IPS-NIHi11 (cell line): Measurements from ENCODE around the gene HOXD12.

Experiments used
- DNase-seq: peaks from one replicate; pipeline ENCODE4 v3.0.0; 2012; ENCODE audit warnings: mixed read lengths, low spot score

Gene HOXD12

DNA sequence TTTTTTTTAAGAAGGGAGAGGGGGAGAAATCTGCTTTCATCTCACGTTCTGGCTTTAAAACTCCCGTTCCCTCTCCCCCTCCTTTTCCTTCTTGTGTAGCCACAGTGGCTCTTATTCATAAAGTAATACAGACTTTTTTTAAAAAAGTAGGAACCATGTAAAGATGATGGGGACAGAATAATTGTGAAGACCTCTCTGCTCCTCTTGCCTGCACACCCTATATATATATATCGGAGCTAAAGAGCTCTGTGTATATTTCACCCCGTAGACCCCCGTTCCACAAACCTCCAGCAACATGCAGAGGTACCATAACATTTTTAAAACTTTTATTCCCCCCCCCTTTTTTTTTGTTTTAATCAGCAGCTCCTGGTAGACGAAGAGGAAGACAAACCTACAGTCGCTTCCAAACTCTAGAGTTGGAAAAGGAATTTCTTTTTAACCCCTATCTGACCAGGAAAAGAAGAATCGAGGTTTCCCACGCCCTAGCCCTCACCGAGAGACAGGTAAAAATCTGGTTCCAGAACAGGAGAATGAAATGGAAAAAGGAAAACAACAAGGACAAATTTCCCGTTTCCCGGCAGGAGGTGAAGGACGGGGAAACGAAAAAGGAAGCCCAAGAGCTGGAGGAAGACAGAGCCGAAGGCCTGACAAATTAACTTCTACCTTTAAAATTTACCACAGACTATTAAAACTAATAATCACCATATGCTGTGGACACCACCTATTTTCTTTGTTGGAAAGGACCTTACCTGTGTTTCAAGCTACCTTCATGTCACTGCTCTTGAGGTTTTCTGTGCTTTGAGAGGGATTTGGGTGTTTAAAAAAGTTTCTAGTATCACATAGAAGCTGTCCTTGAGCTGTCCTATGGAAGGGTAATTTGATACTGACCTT lies 31.6 kb downstream of the HOXD12 start:
- DNase-seq, result no peak

DNA sequence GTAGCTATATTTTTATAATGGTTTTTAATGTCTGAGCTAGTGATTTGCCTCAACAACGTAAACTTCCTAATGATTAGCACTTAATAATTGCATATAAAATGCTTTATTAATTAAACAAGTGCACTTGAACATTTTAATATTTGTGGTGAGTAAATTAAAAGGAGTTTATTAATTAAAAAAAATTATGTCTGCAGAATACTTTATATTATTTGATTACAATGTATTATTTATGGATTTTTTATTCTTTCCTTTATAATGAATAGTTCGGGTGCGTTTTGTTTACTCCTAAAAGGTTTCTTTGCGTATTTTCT lies 32.2 kb downstream of the HOXD12 start:
- DNase-seq, result no peak

DNA sequence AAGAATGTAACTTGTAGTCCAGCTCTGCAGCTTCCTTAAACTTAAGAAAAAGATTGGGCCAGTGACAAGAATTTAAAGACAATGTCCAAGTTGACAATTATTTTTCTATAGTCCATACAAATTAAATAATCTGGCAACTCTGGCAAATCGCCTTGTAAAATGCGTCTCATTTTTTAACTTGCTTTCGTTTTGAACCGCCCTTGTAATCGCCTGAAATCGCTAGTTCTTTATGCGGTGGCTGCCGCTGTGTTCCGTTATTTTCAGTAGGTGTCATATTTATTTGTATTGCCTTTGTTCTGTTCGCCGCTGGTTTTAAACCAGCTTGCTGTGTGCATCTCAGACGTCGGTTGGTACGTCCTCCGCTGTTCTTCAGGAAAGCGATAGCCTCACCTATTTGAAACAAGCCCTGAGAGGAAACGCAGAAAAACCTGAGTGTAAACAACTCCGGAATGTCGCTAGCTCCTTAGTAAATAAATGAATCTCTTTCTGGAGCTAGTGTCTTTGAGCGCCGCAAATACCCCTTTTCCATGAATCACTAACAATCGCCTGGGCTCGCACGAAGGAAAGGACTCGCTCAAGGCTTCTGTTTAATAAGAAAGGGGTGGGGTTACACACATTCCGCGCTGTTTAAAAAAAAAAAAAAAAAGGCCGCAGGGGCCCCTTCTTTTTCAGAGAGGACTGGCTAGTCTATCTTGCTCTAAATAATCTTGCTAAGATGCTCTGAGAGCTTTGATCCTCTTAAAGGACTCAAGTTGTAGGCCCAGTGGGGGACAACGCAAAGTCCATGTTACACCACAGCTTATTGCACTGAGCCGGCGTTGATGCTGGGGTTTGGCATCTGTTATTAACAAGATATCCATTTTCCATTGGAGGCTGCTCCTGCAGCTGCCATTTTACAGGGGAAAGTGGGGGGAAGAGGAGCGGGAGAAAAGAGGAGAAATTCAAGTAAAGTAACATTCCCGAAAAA lies 32.9 kb downstream of the HOXD12 start:
- DNase-seq, result no peak

DNA sequence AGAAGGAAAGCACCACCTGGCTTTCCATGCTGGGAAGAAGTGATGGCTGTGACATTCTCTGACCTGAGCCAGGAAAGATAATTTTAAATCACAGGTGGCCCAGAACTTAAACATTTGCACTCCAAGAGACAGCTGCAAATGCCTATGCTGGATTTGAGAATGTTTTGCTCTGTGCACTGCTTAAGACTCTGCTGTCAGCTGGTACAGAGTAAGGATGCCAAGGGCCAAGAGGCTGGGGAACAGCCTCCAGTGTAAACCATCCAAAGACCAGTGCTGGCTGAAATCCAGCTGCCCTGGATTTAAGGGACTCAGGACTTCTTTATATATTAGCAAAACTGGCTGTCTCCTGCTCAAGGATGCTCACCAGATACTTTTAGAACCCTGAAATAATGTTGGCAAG lies 33.8 kb downstream of the HOXD12 start:
- no peak for DNase-seq

DNA sequence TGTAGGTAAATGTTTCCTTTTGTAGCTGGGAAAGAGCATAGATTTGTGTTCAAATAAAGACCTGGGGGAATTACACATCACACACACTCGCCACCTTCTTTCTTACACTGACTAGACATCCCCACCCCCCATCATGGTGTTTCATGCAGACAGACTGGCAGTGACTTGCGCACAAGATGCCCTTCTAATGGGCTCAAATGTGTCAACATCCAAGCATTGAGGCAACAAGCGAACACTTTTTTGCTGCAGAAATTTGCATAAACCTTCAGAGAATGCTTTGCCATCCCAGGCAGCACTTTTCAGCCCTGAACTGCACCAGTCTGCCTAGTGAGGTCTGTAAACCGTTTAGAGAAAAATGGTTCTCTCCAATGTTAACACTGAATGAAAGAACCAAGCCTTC lies 34.4 kb downstream of the HOXD12 start:
- no peak for DNase-seq

DNA sequence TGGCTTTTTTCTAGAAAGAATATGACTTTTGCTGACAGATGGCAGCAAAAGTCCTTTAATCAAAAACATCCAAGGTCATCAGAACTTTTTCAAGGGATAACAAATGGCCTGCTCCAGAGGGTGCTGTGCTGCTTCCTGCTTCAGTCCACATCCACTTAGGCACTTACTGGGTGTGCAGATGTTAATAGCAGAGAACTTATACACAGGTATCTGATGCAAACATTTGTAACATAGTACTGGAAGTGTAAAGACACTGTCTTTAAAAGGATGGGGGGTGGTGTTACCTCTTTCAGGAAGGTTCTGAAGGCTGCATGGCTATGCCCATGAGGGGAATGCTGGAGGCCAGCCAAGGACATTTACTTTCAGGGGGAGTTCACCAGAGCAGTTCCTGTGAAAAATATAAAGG lies 35.4 kb downstream of the HOXD12 start:
- no peak for DNase-seq

DNA sequence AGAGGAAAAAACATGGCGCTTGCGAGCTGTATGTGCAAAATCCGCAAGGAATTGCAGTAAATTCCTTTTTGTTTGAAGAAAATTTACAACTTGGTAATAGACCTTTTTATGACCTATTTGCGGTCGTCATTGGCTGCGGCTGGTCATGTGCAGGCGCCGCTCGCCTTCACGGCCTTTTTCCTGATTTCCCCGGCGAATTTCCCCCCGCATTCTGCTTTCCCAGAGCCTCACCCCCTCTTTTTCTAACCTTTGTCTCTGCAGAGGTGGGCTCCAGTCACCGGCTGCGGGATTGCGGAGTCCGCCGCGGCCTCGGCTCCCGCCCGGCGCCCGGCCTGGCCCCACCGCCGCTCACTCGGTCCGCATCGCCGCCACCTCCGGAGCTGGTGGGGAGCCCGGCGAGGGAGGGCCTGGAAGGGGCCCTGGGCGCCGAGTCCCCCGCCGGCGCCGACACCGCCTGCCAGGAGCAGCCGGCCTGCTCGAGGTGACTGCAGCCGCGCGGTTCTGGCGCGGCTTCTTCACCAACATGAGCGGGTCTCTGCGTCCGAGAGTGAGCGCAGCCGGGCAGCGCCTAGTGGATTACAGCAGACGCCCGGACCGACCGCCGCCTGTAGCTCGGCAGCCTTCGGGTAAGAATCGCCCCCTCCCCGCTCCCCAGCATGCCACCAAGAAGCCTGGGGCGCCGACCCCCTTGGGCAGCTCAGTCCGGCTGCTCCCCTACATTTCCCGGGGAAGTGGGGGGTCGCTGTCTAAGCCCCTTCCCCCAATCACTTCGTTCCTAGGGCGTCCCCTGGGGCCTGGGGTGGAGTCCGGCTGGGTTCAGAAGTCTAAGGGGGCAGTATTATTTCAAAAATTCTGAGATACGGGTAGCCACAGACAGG lies 37.0 kb downstream of the HOXD12 start:
- peak; percentile 50 for DNase-seq

DNA sequence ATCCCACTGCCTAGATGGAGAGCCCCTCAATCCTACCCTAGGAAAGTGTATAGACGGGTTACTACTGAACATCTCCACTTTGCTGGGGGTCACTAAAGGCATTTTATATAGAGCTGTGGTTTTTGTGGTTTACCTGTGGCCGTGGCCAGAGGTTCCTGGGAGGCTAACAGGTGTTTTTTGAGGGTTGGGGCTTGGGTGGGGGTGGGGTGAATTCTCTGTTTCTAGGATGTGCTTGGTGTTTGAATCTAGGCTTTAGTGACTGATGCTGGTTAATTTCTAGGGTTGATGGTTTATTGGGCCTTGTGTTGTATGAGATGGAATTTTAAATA lies 37.6 kb downstream of the HOXD12 start:
- no peak for DNase-seq

DNA sequence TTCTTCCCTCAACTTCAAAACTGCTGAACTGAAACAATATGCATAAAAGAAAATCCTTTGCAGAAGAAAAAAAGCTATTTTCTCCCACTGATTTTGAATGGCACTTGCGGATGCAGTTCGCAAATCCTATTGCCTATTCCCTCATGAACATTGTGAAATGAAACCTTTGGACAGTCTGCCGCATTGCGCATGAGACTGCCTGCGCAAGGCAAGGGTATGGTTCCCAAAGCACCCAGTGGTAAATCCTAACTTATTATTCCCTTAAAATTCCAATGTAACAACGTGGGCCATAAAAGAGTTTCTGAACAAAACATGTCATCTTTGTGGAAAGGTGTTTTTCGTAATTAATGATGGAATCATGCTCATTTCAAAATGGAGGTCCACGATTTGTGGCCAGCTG lies 38.3 kb downstream of the HOXD12 start:
- DNase-seq, result no peak

DNA sequence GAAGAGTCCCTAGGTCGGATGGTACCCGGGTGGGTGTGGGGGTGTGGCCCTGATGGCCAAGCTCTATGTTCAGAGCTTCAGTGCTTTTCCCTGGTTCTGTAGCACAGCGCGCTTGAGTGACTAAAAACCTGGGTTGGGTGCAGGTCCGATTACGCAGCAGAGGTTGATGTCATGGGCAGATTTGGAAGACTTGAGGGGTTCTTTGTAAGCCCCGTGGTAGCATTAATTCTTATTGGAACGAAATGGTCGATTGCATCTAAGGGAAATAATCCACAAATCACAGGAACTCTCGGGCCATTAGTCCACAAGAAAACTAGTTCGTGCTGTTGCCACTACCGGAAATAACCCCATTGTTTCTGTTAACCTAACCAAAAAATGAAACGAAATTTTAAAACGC lies 38.9 kb downstream of the HOXD12 start:
- no peak for DNase-seq

DNA sequence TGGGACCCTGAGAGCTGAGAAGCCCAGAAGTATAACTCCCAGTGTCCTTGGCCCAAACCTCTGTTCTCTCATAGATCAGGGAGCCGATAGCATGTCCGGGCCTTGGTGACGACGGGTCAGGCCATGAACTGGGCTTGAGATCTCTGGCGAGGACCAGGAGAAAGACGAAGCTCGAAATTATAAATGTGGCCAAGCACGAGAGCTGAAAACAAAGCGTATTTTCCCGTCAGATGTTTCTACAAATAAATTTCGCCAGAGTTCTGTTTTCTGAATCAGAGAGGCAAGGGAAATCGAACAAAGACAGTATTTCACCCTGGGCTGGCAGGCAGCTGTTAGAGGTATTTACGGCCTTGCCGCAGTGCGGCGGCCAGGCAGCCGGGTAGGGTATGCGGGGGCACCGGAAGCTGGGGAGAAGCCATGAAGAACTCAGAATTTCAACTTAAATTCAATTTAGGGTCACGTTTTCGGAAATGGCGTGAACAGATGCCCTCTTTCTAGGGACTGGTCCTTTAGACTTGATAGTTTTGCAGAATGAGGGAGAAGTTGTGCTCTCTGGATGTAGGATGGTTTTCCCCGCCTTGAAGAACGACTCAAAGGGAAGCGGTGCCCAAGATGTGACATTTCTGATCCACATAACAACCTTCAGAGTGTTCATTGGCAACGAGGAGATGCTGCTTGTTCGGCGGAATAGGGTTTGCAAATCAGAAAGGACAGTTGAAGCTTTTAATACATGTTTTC lies 39.5 kb downstream of the HOXD12 start:
- no peak for DNase-seq

DNA sequence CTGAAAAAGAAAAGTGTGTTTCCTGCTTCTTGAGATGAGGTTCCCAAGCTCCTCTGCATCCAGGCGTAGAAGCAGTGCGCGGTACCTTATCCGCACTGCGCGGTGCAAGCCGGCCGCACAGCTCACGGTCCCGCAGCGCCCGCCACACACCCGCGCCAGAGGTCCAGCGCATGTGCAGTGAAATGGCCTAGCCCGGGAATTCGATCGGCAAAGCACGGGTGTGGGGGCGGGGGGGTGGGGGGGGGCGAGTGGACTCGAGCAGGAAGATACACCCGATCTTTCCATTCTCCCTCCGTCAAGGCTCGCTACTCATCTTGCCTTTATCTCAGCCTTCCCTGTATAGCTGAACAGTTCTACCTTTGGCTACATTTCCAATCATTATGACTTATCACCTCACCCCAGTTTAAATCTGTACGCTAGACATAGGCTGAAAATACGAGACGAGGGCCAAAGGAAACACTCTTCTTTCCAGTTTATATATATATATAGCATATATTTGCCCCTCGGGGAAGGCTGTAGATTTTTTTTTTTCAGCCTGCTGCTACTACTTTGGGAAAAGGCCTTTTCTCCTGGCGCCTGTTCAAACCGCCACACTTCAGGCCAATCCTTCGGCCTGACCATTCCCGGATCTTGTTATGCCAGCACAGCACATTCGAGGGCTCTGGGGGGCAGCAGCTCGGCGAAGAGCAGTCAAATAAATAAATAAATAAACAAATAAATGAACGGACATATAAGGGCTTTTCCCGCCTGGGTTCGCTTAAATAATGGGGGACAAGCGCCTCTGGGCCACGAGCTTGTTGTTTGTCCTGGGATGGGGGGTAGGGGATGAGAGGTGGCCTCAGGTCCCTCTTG lies 40.3 kb downstream of the HOXD12 start:
- no peak for DNase-seq

DNA sequence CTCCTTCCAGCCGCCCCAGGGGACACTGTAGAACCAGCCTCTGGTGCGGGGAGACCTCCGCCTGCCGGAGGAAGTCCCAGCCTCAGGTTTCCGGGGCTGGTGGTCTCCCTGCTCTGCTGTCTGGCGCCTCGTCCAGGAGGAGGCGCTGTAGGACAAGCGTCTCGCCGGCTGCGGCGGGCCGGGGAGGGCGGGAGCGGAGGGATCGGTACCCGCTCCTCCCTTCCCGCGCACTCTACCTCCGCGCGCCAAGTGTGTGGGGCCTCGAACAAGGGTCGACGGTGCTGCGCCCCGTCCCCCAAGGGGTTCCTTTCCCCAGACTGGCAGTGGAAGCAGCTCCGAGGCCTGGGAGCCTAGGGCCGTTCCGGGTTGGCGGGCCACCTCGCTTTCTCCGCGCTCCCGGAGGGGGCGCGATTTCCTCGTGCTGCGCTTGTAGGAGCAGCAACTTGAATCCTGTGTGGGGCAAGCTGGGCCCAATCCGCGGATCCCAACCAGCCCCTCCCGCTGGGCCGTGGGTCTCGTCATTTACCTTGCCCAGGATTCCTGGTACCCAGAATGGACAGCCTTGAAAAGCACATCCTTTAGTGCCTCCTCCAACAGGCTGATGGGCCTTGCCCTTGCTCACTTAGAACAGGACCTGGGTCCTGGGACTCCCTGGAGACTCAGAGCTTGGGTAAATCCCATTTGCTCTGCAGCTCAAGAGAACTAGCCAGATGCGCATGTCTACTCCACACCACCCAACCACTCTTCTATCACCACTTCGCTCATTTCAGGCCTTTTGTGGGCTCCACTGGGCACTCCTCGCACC lies 41.1 kb downstream of the HOXD12 start:
- peak; percentile 94 for DNase-seq

DNA sequence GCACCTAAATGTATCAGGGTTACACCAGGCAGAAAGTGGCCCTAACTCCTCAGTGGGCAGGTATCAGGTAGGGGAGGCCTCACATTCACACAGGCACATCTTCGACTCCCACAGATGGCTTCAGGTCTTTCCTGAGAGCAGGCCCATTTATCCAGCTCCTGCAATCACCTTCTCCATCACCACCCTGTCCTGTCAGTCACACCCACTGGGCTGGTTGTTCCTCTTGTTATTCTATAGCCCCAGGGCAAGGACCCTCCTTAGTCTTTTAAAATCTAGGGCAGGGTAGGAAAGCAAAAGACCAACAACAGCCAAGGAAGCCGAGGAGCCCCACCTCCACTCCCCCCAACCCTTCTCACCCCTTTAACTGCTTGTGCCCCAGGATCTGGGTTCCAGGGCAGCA lies 42.7 kb downstream of the HOXD12 start:
- no peak for DNase-seq

DNA sequence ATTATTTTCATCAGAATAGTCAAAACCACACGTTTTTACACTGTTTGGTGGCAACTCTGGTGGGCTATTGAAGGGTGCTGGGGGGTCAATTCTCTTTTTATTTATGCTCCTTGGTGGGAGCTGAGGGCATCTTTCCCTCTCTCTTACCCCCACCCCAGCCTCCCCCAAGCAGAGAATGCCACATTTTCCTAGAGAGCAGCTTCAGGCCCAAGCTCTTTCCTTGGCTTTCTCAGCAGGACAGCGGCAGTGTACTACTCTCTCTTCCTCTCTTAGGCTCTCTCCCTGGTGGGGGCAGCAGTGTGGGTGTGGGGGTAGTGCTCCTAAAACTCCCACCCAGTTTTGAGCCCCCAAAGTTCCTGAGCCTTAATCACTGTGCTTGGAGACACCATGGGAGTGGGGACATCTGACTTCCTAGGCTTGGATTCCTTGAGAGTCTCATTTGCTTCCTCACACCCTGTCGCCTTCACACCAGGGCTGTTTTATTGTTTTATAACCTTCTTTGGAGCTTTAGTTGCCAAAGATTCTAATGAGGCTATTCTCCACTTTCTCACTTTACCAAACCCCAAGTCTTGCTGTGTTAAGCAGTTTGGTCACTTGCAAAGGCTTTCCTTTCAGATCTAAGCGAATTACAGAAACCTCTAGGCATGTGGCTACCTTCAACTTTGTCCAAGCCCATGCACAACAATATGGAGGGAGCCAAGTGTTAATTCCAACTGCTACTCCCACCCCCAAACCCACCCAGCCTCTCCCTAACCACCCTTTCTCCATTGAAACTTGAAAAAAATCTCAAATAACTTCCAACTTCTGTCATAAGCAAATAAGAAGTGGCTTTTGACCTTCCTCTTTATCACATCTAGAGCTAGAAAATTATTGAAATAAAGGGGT lies 45.7 kb downstream of the HOXD12 start:
- no peak for DNase-seq

DNA sequence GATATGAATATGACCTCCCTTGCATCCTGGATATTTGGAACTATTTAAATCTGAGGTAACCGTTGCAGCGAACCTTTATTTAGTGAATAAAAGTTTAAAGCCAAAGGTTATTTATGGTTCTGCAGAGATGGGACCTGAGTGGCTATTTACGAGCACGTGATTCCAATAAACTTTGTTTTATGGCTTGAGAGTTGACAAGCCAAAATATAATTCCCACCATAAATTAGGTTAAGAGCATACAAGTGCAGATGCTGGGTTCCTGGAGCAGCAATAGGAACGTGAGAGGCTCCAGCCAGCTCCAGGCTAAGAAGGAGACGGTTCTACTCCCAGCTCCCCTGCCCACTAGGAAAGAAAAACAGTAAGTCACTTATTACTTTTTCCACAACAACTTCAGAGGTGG lies 46.5 kb downstream of the HOXD12 start:
- DNase-seq, result no peak

DNA sequence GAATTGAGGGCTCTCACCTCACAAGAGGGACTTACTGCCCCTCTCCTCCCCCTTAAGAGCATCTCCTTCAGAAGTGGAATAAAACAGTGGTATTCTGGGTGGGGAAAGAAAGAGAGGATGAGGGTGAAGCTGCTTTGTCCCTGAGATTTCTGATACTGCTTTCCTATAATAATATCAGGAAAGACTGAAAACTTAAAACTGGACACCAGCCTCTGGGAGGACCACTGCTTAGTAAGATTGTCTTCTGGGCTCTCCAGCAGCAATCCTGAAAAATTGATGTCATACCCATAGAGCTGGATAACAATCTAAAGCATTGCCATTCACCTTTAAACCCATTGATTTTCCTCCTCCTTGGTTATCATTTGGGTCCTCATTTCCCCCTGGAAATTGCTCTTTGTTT lies 47.0 kb downstream of the HOXD12 start:
- DNase-seq, result no peak

DNA sequence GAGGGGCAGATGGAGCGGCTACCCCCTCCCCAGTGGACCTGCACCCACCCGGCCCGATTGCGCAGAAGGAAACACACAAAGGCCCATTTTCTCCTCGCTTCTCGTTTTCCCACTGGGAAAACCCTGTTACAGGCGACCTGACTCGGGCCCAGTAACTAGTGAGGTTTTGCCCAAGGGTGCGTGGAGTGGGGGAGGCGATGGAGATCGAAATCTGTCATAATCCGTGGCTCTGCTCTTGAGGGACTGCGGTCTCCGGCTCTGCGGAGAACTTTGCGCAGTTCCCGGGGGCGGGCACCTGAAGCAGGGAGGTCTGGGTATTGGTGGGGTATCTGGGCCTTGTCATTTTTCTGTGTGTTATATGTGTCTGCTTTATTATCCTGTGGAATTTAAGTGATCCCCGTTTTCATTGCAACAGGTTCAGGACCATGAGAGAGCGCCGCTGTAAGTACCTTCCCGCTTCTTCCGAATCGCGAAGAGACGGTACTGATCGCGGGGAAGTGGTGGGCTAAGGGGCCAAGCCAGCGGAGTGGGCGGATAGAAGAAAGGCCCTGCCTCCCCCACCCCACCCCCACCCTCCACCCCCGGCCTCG lies 47.7 kb downstream of the HOXD12 start:
- DNase-seq, result no peak
